ENCODE results near the gene LY6G5B.

The LY6G5B gene

GRCh38 chr6:31621991-31622390 lies 47.8 kb upstream of the LY6G5B start:
- peaks cover 68% of the 10 kb centered on the region for H3K79me2 ChIP-seq (ENCODE audit: insufficient read depth, low read length)
- peak overlapping the region; percentile 63 to 64; a peak in 3 of 4 replicates for H3K4me3 ChIP-seq (ENCODE audit: low read depth in 1 of 2, low read length in 2 of 2)
- ATAC-seq (ENCODE audit: insufficient read depth, low read depth) (no peak), DNase-seq (no peak)
- no peak overlapping the region for H2AFZ ChIP-seq (ENCODE audit: low read depth, low read length)
- peaks cover 55% of the 10 kb centered on the region for H3K36me3 ChIP-seq (ENCODE audit: insufficient read depth, low read length)
- H4K20me1 ChIP-seq (ENCODE audit: insufficient read depth, low read length) = peaks cover 47% of the 10 kb centered on the region
- no peak for TF ChIP-seq EZH2 (IDR thresholded peaks at IDR 0.05; ENCODE audit: borderline replicate concordance, low read depth, low read length, severe bottlenecking)
- no peak for TF ChIP-seq CTCF (IDR thresholded peaks at IDR 0.05; ENCODE audit: borderline replicate concordance, extremely low read depth, low read length, poor library complexity, severe bottlenecking)
- no peaks in the 10 kb centered on the region for H3K9me3 ChIP-seq (ENCODE audit: insufficient read depth, low read length, severe bottlenecking)
- no peaks in the 10 kb centered on the region for H3K27me3 ChIP-seq (ENCODE audit: insufficient read depth, low read length, poor library complexity)
- H3K4me2 ChIP-seq (ENCODE audit: insufficient read depth, low read length) = peak overlapping the region; percentile 72
- H3K9ac ChIP-seq (ENCODE audit: low read depth, low read length) = peak overlapping the region; percentile 90
- peak overlapping the region; percentile 97 for H3K27ac ChIP-seq (ENCODE audit: low read length)
- H3K4me1 ChIP-seq (ENCODE audit: insufficient read depth, low read length) = peaks cover 46% of the 10 kb centered on the region

- Histone ChIP-seq H3K4me2 (ENCODE audit: insufficient read depth, low read length) (peak overlapping the region; percentile 72), H3K4me1 (ENCODE audit: insufficient read depth, low read length) (peaks cover 47% of the 10 kb centered on the region), H3K36me3 (ENCODE audit: insufficient read depth, low read length) (peaks cover 62% of the 10 kb centered on the region), H3K27ac (ENCODE audit: low read length) (0 out of 2 replicates have a peak overlapping the region, but pooled peaks have one; percentile 4), H3K27me3 (ENCODE audit: insufficient read depth, low read length, poor library complexity) (no peaks in the 10 kb centered on the region), H4K20me1 (ENCODE audit: insufficient read depth, low read length) (peaks cover 52% of the 10 kb centered on the region), H3K9me3 (ENCODE audit: insufficient read depth, low read length, severe bottlenecking) (no peaks in the 10 kb centered on the region), H3K9ac (ENCODE audit: low read depth, low read length) (peak overlapping the region; percentile 90; the same call in 1 of the 2 replicates), H3K79me2 (ENCODE audit: insufficient read depth, low read length) (peaks cover 75% of the 10 kb centered on the region), H2AFZ (ENCODE audit: low read depth, low read length) (no peak overlapping the region), H3K4me3 (ENCODE audit: low read depth in 1 of 2, low read length in 2 of 2) (peak overlapping the region in 1 of 2 experiments; percentile 63; a peak in 2 of 4 replicates)
- no peak for TF ChIP-seq CTCF (IDR thresholded peaks at IDR 0.05; ENCODE audit: borderline replicate concordance, extremely low read depth, low read length, poor library complexity, severe bottlenecking)
- no peak for TF ChIP-seq EZH2 (IDR thresholded peaks at IDR 0.05; ENCODE audit: borderline replicate concordance, low read depth, low read length, severe bottlenecking)
- ATAC-seq (ENCODE audit: insufficient read depth, low read depth) (no peak), DNase-seq (no peak)
Measured at GRCh38 chr6:31622684-31623091, 47.1 kb upstream of the LY6G5B start.

- TF ChIP-seq EZH2 (IDR thresholded peaks at IDR 0.05; ENCODE audit: borderline replicate concordance, low read depth, low read length, severe bottlenecking) (no peak), CTCF (IDR thresholded peaks at IDR 0.05; ENCODE audit: borderline replicate concordance, extremely low read depth, low read length, poor library complexity, severe bottlenecking) (no peak)
- Histone ChIP-seq H3K36me3 (ENCODE audit: insufficient read depth, low read length) (peaks cover 76% of the 10 kb centered on the region), H4K20me1 (ENCODE audit: insufficient read depth, low read length) (peaks cover 59% of the 10 kb centered on the region)
Measured at GRCh38 chr6:31624070-31624469, 45.7 kb upstream of the LY6G5B start.

More at GRCh38 chr6:31624070-31624469, 45.7 kb upstream of the LY6G5B start:
- H3K4me3 ChIP-seq (ENCODE audit: low read depth in 1 of 2, low read length in 2 of 2) = no peak overlapping the region
- ATAC-seq (ENCODE audit: insufficient read depth, low read depth) (no peak), DNase-seq (no peak)
- H3K9me3 ChIP-seq (ENCODE audit: insufficient read depth, low read length, severe bottlenecking) = no peaks in the 10 kb centered on the region
- H2AFZ ChIP-seq (ENCODE audit: low read depth, low read length) = no peak overlapping the region
- no peak overlapping the region for H3K27ac ChIP-seq (ENCODE audit: low read length)
- H3K9ac ChIP-seq (ENCODE audit: low read depth, low read length) = no peak overlapping the region
- H3K27me3 ChIP-seq (ENCODE audit: insufficient read depth, low read length, poor library complexity) = no peaks in the 10 kb centered on the region
- H3K4me1 ChIP-seq (ENCODE audit: insufficient read depth, low read length) = peaks cover 46% of the 10 kb centered on the region
- H3K4me2 ChIP-seq (ENCODE audit: insufficient read depth, low read length) = peak overlapping the region; percentile 40; the same call in 1 of the 2 replicates
- H3K79me2 ChIP-seq (ENCODE audit: insufficient read depth, low read length) = peaks cover 88% of the 10 kb centered on the region

Data from DND-41 (cell line).